ENCODE data around the gene RAB11FIP3.
A peak's percentile ranks its signal among the peaks of the same experiment; 100 is the strongest.
"Not testable (repeated sequence)": the region's sequence is repeated elsewhere in the genome, so short reads cannot be mapped to it uniquely, and the experiment has no call there.

The RAB11FIP3 gene

DNA sequence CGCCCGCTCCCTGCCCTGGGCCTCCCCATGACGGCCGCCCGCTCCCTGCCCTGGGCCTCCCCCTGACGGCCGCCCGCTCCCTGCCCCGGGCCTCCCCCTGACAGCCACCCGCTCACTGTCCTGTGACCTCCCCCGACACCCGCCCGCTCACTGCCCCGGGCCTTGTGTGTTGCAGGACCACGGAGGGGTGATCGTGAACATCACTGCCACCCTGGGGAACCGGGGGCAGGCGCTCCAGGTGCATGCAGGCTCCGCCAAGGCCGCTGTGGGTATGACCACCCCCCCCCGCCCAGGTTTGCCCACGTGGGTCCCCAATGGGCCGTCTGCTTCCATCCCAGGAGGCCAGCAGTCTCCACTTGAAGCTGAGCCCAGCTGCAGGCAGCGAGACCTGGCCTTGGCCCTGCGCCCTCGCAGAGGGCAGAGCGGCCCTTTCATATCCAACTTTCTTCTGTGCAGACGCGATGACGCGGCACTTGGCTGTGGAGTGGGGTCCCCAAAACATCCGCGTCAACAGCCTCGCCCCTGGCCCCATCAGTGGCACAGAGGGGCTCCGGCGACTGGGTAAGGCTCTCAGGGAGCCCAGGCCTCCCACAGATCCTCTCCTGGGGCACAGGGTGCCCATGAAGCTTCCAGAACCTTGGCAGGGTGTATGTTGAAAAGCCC, 14.8 kb upstream of the RAB11FIP3 start:
- Histone ChIP-seq H3K36me3 (ENCODE audit: insufficient read depth, low read length) (no peaks in the 10 kb centered on the region), H3K9ac (ENCODE audit: low read length) (no peak overlapping the region), H3K27me3 (ENCODE audit: control insufficient read depth in 1 of 2, insufficient read depth in 2 of 2, low read length in 2 of 2) (no peaks in the 10 kb centered on the region), H3K4me3 (ENCODE audit: low read depth in 1 of 2, low read length in 2 of 2) (no peak overlapping the region), H3K4me1 (ENCODE audit: insufficient read depth, low read length) (no peaks in the 10 kb centered on the region), H3K27ac (ENCODE audit: low read depth, low read length) (no peak overlapping the region), H3K9me3 (ENCODE audit: low read length) (no peaks in the 10 kb centered on the region)

- no peak overlapping the region for H3K27ac ChIP-seq (ENCODE audit: low read depth, low read length)
Observed at GRCh38 chr16:411576-412265, 13.7 kb upstream of the RAB11FIP3 start.

GRCh38 chr16:414395-415169, 10.9 kb upstream of the RAB11FIP3 start:
- Histone ChIP-seq H3K27me3 (ENCODE audit: control insufficient read depth in 1 of 2, insufficient read depth in 2 of 2, low read length in 2 of 2) (no peaks in the 10 kb centered on the region), H3K4me3 (ENCODE audit: low read depth in 1 of 2, low read length in 2 of 2) (no peak overlapping the region), H3K27ac (ENCODE audit: low read depth, low read length) (no peak overlapping the region), H3K36me3 (ENCODE audit: insufficient read depth, low read length) (no peaks in the 10 kb centered on the region), H3K9ac (ENCODE audit: low read length) (no peak overlapping the region), H3K4me1 (ENCODE audit: insufficient read depth, low read length) (no peaks in the 10 kb centered on the region), H3K9me3 (ENCODE audit: low read length) (no peaks in the 10 kb centered on the region)

More at GRCh38 chr16:411576-412265, 13.7 kb upstream of the RAB11FIP3 start:
- H3K9me3 ChIP-seq (ENCODE audit: low read length): no peaks in the 10 kb centered on the region
- H3K27me3 ChIP-seq (ENCODE audit: control insufficient read depth in 1 of 2, insufficient read depth in 2 of 2, low read length in 2 of 2): no peaks in the 10 kb centered on the region
- no peaks in the 10 kb centered on the region for H3K4me1 ChIP-seq (ENCODE audit: insufficient read depth, low read length)
- no peaks in the 10 kb centered on the region for H3K36me3 ChIP-seq (ENCODE audit: insufficient read depth, low read length)
- H3K4me3 ChIP-seq (ENCODE audit: low read depth in 1 of 2, low read length in 2 of 2): no peak overlapping the region
- no peak overlapping the region for H3K9ac ChIP-seq (ENCODE audit: low read length)

DNA sequence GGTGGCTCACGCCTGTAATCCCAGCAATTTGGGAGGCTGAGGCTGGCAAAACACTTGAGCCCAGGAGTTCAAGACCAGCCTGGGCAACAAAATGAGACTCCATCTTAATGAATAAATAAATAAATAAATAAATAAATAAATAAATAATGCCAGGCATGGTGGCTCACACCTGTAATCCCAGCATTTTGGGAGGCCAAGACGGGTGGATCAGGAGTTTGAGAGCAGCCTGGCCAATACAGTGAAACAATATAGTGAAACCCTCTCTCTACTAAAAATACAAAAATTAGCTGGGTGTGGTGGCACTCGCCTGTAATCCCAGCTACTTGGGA, 10.3 kb upstream of the RAB11FIP3 start:
- not testable (repeated sequence) for H3K4me1 ChIP-seq (ENCODE audit: insufficient read depth, low read length); H3K36me3 ChIP-seq (ENCODE audit: insufficient read depth, low read length); H3K27me3 ChIP-seq (ENCODE audit: control insufficient read depth in 1 of 2, insufficient read depth in 2 of 2, low read length in 2 of 2); H3K9me3 ChIP-seq (ENCODE audit: low read length); H3K9ac ChIP-seq (ENCODE audit: low read length); H3K4me3 ChIP-seq (ENCODE audit: low read depth in 1 of 2, low read length in 2 of 2); H3K27ac ChIP-seq (ENCODE audit: low read depth, low read length)

- H3K4me3 ChIP-seq (ENCODE audit: low read depth in 1 of 2, low read length in 2 of 2); H3K27me3 ChIP-seq (ENCODE audit: control insufficient read depth in 1 of 2, insufficient read depth in 2 of 2, low read length in 2 of 2); H3K36me3 ChIP-seq (ENCODE audit: insufficient read depth, low read length); H3K27ac ChIP-seq (ENCODE audit: low read depth, low read length); H3K9ac ChIP-seq (ENCODE audit: low read length); H3K9me3 ChIP-seq (ENCODE audit: low read length): not testable (repeated sequence)
- peaks cover 19% of the 10 kb centered on the region for H3K4me1 ChIP-seq (ENCODE audit: insufficient read depth, low read length)
Observed at GRCh38 chr16:422179-422578, 3.3 kb upstream of the RAB11FIP3 start.

GRCh38 chr16:424033-424622, 1.3 kb upstream of the RAB11FIP3 start:
- H3K9ac ChIP-seq (ENCODE audit: low read length): peak overlapping the region; percentile 74
- peaks cover 23% of the 10 kb centered on the region for H3K4me1 ChIP-seq (ENCODE audit: insufficient read depth, low read length)
- peak overlapping the region; percentile 55 to 68 for H3K4me3 ChIP-seq (ENCODE audit: low read depth in 1 of 2, low read length in 2 of 2)

DNA sequence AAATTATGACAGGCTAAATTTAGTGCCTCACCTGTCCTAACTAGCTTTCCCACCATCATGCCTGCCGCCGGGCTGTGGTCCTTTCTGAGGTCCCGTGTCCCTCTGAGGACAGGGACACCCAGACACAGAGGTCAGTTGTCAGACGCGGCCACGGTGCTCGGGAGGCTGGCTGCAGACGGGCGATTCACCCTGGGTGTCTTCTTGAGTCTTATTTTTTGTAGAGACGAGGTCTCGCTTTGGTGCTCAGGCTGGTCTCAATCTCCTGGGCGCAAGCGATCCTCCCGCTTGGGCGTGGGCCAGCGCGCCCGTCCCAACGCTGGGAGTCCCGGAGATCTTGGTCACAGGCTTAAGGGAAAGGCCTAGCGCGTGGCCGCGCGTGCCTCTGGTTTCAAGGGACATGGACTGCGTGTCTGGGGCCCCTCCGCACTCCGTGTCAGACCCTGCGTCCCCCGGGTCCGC, 797 bp upstream of the RAB11FIP3 start:
- Histone ChIP-seq H3K4me1 (ENCODE audit: insufficient read depth, low read length) (peaks cover 23% of the 10 kb centered on the region), H3K9ac (ENCODE audit: low read length) (peak overlapping the region; percentile 74), H3K27ac (ENCODE audit: low read depth, low read length) (peak overlapping the region; percentile 96), H3K27me3 (ENCODE audit: control insufficient read depth in 1 of 2, insufficient read depth in 2 of 2, low read length in 2 of 2) (no peaks in the 10 kb centered on the region), H3K36me3 (ENCODE audit: insufficient read depth, low read length) (no peaks in the 10 kb centered on the region), H3K9me3 (ENCODE audit: low read length) (no peaks in the 10 kb centered on the region), H3K4me3 (ENCODE audit: low read depth in 1 of 2, low read length in 2 of 2) (peak overlapping the region; percentile 55 to 68)

More at GRCh38 chr16:424033-424622, 1.3 kb upstream of the RAB11FIP3 start:
- H3K27me3 ChIP-seq (ENCODE audit: control insufficient read depth in 1 of 2, insufficient read depth in 2 of 2, low read length in 2 of 2): no peaks in the 10 kb centered on the region
- peak overlapping the region; percentile 96 for H3K27ac ChIP-seq (ENCODE audit: low read depth, low read length)
- no peaks in the 10 kb centered on the region for H3K9me3 ChIP-seq (ENCODE audit: low read length)
- no peaks in the 10 kb centered on the region for H3K36me3 ChIP-seq (ENCODE audit: insufficient read depth, low read length)

DNA sequence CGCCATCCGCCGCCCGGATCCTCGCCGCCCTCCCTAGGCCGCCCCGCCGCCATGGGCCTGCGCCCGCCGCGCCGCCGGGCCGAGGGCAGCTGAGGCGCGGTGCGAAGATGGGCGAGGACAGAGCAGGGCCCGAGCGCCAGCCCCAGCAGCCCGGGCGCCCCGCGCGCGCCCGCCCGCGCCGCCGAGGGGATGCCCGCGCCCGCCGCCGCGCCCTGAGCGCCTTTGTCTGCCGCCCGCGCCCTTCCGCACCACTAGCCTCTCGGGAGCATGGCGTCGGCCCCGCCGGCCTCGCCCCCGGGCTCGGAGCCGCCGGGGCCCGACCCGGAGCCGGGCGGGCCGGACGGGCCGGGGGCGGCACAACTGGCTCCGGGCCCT, 278 bp downstream of the RAB11FIP3 start:
- Histone ChIP-seq H3K9me3 (ENCODE audit: low read length) (no peaks in the 10 kb centered on the region), H3K4me3 (ENCODE audit: low read depth in 1 of 2, low read length in 2 of 2) (peak overlapping the region in 1 of 2 donors; percentile 68), H3K36me3 (ENCODE audit: insufficient read depth, low read length) (no peaks in the 10 kb centered on the region), H3K9ac (ENCODE audit: low read length) (no peak overlapping the region), H3K4me1 (ENCODE audit: insufficient read depth, low read length) (peaks cover 23% of the 10 kb centered on the region), H3K27me3 (ENCODE audit: control insufficient read depth in 1 of 2, insufficient read depth in 2 of 2, low read length in 2 of 2) (no peaks in the 10 kb centered on the region), H3K27ac (ENCODE audit: low read depth, low read length) (no peak overlapping the region)

- Histone ChIP-seq H3K4me1 (ENCODE audit: insufficient read depth, low read length) (peaks cover 23% of the 10 kb centered on the region), H3K4me3 (ENCODE audit: low read depth in 1 of 2, low read length in 2 of 2) (peak overlapping the region; percentile 64), H3K9me3 (ENCODE audit: low read length) (no peaks in the 10 kb centered on the region), H3K36me3 (ENCODE audit: insufficient read depth, low read length) (no peaks in the 10 kb centered on the region), H3K27ac (ENCODE audit: low read depth, low read length) (peak overlapping the region; percentile 35), H3K27me3 (ENCODE audit: control insufficient read depth in 1 of 2, insufficient read depth in 2 of 2, low read length in 2 of 2) (no peaks in the 10 kb centered on the region), H3K9ac (ENCODE audit: low read length) (peak overlapping the region; percentile 53)
Observed at GRCh38 chr16:426115-426905, 861 bp downstream of the RAB11FIP3 start.

DNA sequence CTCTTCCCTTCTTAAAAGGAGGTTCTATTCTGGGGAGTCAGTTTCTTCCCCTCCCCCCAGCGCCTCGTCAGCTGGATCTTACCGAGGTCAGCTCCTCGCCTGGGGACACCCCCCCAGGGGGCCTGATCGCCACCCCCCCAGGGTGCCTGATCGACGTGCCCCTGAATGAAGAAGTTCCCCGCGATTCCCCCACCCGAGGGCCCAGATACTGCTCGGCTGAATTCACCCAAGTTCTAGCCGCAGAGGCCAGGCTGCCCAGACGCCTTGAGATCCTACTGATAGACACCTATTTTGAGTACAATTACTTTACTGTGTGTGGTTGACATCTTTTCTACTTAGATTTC, 1.4 kb downstream of the RAB11FIP3 start:
- peak overlapping the region; percentile 35 for H3K27ac ChIP-seq (ENCODE audit: low read depth, low read length)
- H3K27me3 ChIP-seq (ENCODE audit: control insufficient read depth in 1 of 2, insufficient read depth in 2 of 2, low read length in 2 of 2): no peaks in the 10 kb centered on the region
- H3K9me3 ChIP-seq (ENCODE audit: low read length): no peaks in the 10 kb centered on the region
- H3K36me3 ChIP-seq (ENCODE audit: insufficient read depth, low read length): no peaks in the 10 kb centered on the region
- H3K9ac ChIP-seq (ENCODE audit: low read length): peak overlapping the region; percentile 53
- H3K4me1 ChIP-seq (ENCODE audit: insufficient read depth, low read length): peaks cover 23% of the 10 kb centered on the region
- peak overlapping the region; percentile 20 to 64 for H3K4me3 ChIP-seq (ENCODE audit: low read depth in 1 of 2, low read length in 2 of 2)

DNA sequence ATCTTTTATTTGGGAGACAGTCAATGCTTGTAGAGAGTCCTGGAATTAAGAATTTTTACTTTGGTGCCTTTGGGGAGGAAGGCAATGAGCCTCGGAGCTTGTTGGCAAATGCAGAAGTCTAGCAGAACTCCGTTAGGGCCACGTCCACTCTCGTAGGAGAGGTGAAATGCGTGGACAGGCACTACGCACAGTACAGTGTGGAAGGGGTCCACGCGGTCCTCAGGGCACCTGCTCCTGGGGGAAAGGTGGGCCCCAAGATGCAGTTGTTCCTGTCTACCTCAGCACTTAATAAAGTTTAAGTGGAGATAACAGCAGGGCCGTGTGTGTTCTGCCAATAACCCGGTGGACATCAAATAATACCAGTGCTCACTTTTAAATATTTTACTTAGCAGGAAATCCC, 1.8 kb downstream of the RAB11FIP3 start:
- Histone ChIP-seq H3K36me3 (ENCODE audit: insufficient read depth, low read length) (no peaks in the 10 kb centered on the region), H3K4me1 (ENCODE audit: insufficient read depth, low read length) (peaks cover 23% of the 10 kb centered on the region), H3K4me3 (ENCODE audit: low read depth in 1 of 2, low read length in 2 of 2) (peak overlapping the region; percentile 20 to 64), H3K27me3 (ENCODE audit: control insufficient read depth in 1 of 2, insufficient read depth in 2 of 2, low read length in 2 of 2) (no peaks in the 10 kb centered on the region), H3K9ac (ENCODE audit: low read length) (peak overlapping the region; percentile 53), H3K27ac (ENCODE audit: low read depth, low read length) (no peak overlapping the region), H3K9me3 (ENCODE audit: low read length) (no peaks in the 10 kb centered on the region)

All from muscle layer of colon (tissue), 2 donors.